Neural progenitor cell (in vitro differentiated cells): ENCODE data around the gene ATP13A1.
"Not testable (repeated sequence)": the region's sequence is repeated elsewhere in the genome, so short reads cannot be mapped to it uniquely, and the experiment has no call there.

Source experiments
- EZH2 ChIP-seq: fragments of 200-600 bp; sonication (generic); IDR thresholded peaks from 2 replicates; pipeline ENCODE4 v1.6.1; 2017; ENCODE audit warnings: antibody characterized with exemption, mild to moderate bottlenecking, moderate library complexity
- TF ChIP-seq, protein P1 (sequence below): fragments of 200-600 bp; sonication (generic); IDR thresholded peaks from 2 replicates; pipeline ENCODE4 v1.5.1; 2017; ENCODE audit warnings: antibody characterized with exemption, mild to moderate bottlenecking

GRCh38 chr19:19606686-19607085 is 56.8 kb downstream of the ATP13A1 start:
- TF ChIP-seq, protein P1, sequence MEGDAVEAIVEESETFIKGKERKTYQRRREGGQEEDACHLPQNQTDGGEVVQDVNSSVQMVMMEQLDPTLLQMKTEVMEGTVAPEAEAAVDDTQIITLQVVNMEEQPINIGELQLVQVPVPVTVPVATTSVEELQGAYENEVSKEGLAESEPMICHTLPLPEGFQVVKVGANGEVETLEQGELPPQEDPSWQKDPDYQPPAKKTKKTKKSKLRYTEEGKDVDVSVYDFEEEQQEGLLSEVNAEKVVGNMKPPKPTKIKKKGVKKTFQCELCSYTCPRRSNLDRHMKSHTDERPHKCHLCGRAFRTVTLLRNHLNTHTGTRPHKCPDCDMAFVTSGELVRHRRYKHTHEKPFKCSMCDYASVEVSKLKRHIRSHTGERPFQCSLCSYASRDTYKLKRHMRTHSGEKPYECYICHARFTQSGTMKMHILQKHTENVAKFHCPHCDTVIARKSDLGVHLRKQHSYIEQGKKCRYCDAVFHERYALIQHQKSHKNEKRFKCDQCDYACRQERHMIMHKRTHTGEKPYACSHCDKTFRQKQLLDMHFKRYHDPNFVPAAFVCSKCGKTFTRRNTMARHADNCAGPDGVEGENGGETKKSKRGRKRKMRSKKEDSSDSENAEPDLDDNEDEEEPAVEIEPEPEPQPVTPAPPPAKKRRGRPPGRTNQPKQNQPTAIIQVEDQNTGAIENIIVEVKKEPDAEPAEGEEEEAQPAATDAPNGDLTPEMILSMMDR: not testable (repeated sequence)
- not testable (repeated sequence) for TF ChIP-seq EZH2
